ENCODE results near the gene SLBP.

Gene SLBP

GRCh38 chr4:1712216-1713002 lies at the start of gene SLBP:
TSS of gene SLBP (minus strand) at chr4:1712319. CDS start at chr4:1712188, 131 bp downstream.
- peak; percentile 95 for DNase-seq

DNA sequence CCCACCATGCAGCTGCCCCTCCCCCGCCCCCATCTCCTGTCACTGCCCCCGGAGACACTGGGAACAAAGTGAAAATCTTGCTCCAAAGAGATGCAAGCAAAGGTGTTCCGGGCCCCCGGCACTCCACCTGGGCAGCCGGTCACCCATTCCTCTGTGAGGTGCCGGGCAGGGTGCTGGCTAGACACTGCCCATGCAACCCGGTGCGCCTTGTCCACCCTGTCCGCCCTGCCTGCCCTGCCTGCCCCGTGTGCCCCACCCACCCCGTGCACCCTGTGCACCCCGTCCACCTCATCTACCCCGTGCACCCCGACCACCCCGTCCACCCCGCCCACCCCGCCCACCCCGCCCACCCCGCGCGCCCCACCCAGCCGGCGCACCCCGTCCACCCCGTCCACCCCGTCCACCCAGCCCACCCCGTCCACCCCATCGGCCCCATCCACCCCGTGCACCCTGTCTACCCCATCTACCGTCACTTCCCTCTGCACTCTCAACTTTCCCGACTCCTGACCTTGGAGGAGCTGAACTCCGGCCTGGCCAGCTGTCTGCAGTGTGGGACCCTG lies 49.1 kb upstream of the SLBP start:
- no peak for DNase-seq

GRCh38 chr4:1760521-1761071 lies 48.5 kb upstream of the SLBP start:
- no peak for DNase-seq

DNA sequence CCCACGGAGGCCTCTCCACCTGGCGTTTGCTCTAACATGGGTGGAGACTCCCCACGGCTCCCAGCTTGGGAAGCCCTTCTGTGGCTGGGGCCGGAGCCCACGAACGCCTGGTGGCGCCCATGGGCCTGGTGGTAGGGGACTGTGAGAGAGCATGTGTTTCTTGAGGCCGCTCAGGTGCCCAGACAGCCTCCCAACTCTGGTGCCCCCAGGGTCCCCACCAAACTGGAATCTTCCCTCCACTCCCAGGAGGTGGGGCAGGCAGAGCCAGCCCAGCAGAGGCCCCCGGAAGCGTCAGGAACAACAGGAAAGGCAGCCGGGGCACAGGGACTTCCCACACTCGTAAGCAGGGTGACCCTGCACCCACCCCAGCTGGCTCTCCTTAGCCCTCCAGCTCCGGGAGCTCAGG lies 47.7 kb upstream of the SLBP start:
- DNase-seq = no peak

GRCh38 chr4:1759170-1759817 lies 47.2 kb upstream of the SLBP start:
- no peak for DNase-seq

DNA sequence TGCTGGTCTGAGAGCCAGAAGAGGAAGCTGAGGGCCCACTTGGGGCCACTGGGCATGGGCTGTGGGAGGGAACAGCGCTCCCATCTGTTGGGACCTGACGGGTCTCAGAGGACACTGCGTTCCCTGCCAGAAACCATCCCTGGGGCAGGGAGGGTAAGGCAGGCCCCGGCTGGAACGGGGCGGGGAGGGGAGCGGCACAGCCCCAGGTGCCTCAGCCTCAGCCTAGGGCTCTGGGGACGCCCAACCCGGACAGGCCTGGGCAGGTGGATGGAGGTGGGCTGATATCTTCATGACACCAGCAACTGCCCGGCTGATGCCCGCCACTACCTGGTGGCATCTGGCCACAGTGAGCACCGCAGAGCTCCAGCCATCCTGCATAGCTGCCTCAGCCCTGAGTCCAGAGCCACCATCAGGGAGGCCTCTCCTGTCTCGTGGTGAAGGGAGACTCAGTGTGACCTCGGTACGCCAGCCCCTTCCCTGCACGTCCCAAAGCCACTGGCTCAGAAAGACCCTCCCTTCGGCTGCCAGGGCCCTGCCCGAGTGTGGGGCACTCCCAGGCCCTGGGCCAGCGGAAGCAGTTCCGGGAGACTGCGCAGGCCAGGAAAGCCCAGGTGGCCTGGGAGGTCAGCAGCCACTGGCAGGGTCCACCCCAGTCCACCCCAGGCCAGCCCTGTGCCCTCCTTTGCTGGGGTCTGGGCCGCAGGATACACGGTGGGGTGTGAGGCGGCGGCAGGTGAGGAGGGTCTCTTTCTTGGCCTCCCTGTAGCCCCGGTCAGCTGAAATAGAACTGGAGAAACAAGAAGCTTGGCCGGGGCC lies 46.4 kb upstream of the SLBP start:
- DNase-seq = no peak

DNA sequence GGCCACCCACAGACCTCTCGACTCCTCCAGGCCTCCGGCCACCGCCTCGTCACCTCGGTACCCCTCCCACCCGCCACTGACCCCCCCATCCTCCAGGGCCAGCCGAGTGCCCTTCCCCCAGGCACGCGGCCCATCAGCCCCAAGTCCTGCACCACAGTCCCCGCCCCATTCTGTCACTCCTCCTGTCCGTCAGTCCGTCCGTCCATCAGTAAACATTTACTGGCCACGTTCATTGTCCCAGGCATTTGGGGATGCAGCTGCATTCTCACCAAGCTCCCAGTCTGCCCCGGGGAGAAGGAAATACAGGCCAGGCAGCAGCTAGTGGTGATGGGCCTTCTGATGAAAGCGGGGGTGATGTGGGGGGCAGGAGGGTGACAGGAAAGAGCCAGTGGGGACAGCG lies 45.7 kb upstream of the SLBP start:
- DNase-seq = no peak

- no peak for DNase-seq
These were observed 45.0 kb upstream of the SLBP start for GRCh38 chr4:1756893-1757779.

DNA sequence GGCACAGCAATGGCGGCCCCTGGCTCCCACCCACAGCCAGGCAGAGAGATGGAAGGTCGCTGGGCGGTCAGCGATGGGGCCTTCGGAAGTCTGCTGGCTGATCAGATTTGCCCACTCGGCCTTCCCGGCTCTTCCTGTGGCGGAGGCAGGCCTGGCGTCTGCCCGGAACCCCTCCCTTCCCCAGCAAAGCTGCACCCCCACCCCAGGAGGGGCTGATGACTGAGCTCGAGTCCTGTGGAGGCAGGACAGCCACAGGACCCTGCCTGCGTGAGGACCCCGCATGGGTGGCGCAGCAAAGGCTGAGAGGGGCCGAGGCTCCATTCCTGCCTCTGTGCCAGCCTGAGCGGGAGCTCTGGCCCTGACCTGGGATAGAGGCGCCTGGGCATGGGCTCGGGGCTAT lies 44.0 kb upstream of the SLBP start:
- no peak for DNase-seq

- DNase-seq = no peak
These were observed 43.2 kb upstream of the SLBP start for GRCh38 chr4:1755297-1755696.

GRCh38 chr4:1754336-1754735 lies 42.2 kb upstream of the SLBP start:
- no peak for DNase-seq

DNA sequence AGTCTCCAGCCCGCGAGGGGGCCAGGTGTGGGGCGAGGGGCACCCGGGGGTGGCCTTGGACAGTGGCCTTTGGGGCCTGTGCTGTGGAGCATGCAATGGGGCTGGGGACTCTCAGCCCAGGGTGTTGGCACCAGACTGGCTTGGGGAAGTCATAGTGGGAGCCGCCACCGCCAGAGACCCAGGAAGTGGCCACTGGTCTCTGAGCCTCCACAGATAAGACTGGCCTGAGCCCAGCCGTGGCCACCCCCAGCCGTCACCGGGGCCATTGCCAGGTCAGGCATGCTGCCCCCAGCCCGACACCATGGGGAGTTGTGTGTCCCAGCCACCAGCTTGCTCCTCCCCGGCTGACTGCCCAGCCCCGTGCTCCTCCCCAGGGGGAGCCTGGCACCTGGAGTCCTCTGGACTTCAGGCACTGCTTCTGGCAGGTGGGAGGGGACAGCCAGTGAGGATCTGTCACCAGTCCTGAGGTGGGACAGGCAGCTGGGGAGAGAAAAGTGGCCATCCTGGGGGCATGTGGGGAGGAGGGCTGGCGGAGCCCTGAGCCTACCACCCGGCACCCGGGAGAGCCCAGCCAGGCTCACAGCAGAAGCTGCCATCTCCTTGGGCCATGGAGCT lies 41.7 kb upstream of the SLBP start:
- no peak for DNase-seq

GRCh38 chr4:1753294-1753696 lies 41.2 kb upstream of the SLBP start:
- DNase-seq = no peak

DNA sequence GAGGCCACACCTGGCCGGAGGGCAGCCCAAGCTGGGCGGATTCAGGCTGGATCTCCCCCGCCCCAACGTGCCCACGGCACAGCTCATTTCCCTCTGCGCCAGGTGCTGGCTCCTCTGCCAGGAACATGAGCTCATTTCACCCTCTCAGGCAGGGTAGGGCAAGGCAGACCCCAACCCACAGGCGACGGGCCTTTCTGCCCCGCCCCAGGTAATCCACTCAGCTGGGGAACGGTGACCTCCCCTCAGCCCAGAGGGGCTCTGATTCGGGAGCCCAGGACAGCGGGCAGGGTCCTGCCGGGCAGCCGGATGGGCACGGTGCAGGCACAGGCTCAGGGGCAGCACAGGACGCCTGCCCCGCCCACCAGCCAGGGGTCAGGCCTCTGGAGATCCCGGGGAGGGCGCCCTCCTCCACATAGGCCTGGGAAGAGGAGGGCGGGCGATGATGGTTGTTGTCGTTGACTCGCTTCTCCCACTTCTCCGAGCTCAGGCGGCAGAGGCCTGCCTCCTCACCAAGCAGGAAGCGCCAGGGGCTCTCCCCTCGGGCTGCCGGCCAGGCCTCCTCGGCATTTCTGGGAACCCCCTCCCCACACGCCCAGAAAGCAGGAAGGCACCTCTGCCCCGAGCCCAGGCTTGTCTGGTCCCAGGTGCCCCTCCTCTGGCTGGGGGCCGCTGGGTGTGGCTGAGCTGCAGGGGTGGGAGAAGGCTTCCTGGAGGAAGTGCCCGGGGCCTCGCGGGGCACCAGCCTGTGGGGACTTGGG lies 40.3 kb upstream of the SLBP start:
- DNase-seq = no peak

DNA sequence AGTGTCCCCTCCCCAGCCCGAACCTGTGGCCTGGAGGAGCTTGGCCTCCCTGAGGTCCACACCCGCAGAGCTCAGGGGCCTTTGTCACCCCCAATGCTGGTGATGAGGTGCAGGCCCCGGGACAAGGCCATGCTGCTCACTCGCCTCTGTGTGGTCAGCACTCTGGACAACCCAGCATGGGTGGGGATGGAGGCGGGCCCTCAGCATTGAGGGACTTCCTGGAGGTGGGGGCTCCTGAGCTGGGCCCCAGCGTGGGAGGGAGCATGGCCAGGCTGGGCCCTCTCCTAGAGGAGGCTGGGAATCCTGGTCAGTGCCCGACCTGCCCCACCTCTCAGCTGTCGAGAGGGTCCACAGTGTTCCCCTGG lies 39.8 kb upstream of the SLBP start:
- no peak for DNase-seq

- DNase-seq = no peak
These were observed 39.2 kb upstream of the SLBP start for GRCh38 chr4:1751155-1751918.

DNA sequence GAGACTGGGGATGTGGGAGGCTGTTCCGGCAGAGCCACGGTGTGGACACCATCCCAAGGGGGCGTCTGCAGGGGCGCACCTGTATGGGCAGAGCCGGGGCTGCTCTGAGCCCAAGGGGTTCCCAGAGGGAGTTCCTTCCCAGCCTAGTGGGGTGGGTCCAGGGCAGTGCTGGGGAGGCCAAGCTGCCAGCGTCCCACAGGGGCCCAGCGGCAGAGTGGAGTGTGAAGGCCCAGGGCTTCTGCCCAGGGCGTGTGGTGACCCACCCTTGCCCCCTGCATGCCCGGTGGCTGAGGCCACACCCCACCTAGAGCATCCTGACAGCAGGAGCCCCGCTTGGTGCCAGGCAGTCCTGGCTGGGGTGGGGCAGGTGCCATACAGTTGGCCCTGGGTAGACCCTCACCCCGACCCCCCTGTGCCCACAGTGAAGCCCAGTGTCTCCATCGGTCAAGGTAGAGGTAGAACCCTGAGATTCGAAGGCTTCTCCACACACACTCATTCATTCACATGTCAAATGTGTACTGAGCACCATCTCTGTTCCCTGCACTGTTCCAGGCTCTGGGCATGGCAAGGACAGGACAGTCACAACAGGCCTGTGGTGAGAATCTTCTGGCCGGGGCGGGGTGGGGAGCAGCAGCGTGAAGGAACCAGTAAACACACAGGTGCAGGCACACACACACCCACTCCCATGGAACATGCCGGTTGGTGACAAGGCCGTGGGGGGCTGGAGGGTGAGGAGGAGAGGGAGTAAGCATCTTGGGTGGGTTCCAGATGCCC lies 38.4 kb upstream of the SLBP start:
- no peak for DNase-seq

GRCh38 chr4:1749826-1750225 lies 37.7 kb upstream of the SLBP start:
- DNase-seq = no peak

- DNase-seq = no peak
These were observed 37.3 kb upstream of the SLBP start for GRCh38 chr4:1749370-1749769.
